Stimulated activated CD8-positive, alpha-beta memory T cell treated with anti-CD3 and anti-CD28 coated beads, Interleukin-7, amount 100 ng/mL, for 24 hours (primary cell): ENCODE data around the gene MYOC.
"Not testable (repeated sequence)": the region's sequence is repeated elsewhere in the genome, so short reads cannot be mapped to it uniquely, and the experiment has no call there.

Source experiments
- DNase-seq: peaks from one replicate; pipeline ENCODE4 v3.0.0-alpha.2; 2020; ENCODE audit warnings: low read depth

Gene MYOC

GRCh38 chr1:171606402-171606941 lies 46.0 kb downstream of the MYOC start:
- no peak for DNase-seq

- DNase-seq = not testable (repeated sequence)
Measured at GRCh38 chr1:171603042-171603441, 49.4 kb downstream of the MYOC start.

- no peak for DNase-seq
Measured at GRCh38 chr1:171600862-171601261, 51.6 kb downstream of the MYOC start.

- not testable (repeated sequence) for DNase-seq
Measured at GRCh38 chr1:171600310-171600709, 52.2 kb downstream of the MYOC start.

- DNase-seq = no peak
Measured at GRCh38 chr1:171597203-171597602, 55.3 kb downstream of the MYOC start.

GRCh38 chr1:171596705-171597104 lies 55.8 kb downstream of the MYOC start:
- no peak for DNase-seq

- no peak for DNase-seq
Measured at GRCh38 chr1:171596119-171596518, 56.4 kb downstream of the MYOC start.

GRCh38 chr1:171595324-171595723 lies 57.2 kb downstream of the MYOC start:
- no peak for DNase-seq

- no peak for DNase-seq
Measured at GRCh38 chr1:171590022-171590421, 62.5 kb downstream of the MYOC start.

GRCh38 chr1:171588230-171588629 lies 64.3 kb downstream of the MYOC start:
- no peak for DNase-seq

GRCh38 chr1:171585715-171586114 lies 66.8 kb downstream of the MYOC start:
- DNase-seq = no peak
